ENCODE data around the gene ZNF410. TPM values are rescaled to one million over a fixed set of nuclear protein-coding genes. Genes with fewer than 3 reads are reported as not detected.
A peak's percentile ranks its signal among the peaks of the same experiment; 100 is the strongest.

ZNF410 gene
- total RNA-seq, 1 donor from 2014 or later: 131 TPM

- no peak overlapping the region for H3K4me3 ChIP-seq (ENCODE audit: low read depth, low read length)
- H3K27me3 ChIP-seq (ENCODE audit: control insufficient read depth, insufficient read depth, low read length): no peaks in the 10 kb centered on the region
- H3K36me3 ChIP-seq (ENCODE audit: control insufficient read depth, insufficient read depth, low read length): peaks cover 4% of the 10 kb centered on the region
- no peak for FAIRE-seq
- DNase-seq (ENCODE audit: low read depth): no peak
- TF ChIP-seq, protein P1, sequence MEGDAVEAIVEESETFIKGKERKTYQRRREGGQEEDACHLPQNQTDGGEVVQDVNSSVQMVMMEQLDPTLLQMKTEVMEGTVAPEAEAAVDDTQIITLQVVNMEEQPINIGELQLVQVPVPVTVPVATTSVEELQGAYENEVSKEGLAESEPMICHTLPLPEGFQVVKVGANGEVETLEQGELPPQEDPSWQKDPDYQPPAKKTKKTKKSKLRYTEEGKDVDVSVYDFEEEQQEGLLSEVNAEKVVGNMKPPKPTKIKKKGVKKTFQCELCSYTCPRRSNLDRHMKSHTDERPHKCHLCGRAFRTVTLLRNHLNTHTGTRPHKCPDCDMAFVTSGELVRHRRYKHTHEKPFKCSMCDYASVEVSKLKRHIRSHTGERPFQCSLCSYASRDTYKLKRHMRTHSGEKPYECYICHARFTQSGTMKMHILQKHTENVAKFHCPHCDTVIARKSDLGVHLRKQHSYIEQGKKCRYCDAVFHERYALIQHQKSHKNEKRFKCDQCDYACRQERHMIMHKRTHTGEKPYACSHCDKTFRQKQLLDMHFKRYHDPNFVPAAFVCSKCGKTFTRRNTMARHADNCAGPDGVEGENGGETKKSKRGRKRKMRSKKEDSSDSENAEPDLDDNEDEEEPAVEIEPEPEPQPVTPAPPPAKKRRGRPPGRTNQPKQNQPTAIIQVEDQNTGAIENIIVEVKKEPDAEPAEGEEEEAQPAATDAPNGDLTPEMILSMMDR (IDR thresholded peaks at IDR 0.05; ENCODE audit: insufficient read depth, low read length, severe bottlenecking): no peak
These were observed 58.6 kb downstream of the ZNF410 start for GRCh38 chr14:73945159-73945670.

DNA sequence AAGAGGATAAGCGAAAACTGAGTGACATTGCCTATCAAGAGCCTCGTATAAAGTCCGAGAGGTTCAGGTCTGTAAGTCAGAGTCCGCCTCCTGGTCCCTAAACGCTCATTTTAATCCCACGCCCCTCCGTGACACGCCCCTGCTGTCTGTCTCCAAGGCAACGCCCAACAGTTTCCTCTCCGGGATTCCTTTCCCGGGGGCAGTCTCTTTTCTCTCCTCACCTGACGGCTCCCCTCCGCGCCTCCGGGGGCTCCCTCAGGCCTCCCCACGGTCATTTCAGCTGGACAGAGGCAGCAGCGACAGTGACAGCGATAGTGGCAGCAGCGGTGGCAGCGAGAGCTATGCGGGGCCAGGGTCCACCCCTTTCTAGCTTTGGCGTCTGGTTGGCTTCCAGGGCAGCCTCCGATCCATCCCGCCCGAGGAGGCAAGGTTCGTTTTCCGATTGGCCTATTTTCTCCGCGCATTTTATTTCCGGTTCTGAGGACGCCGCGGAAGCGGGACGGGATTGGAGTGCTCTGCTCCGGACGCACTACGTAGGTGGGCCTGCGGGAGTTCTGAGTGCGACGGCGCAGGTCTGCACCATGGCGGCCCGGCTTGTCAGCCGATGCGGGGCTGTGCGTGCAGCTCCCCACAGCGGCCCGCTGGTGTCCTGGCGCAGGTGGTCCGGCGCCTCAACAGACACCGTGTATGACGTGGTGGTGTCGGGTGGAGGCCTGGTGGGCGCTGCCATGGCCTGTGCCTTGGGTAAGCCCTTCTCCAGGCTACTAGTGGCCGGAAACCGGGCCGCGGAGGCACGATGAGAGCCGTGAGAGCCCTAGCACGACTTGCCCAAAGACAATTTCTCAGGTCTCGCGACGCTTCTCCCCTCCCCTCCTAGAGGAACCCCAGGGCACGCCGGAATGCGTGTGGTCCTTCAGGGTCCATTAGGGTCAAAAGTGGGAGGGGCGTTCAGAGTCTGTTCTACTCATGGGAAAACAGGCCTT, 63.4 kb downstream of the ZNF410 start, which contains the start of the genes COQ6 and FAM161B:
TSS of gene COQ6 (plus strand) at position 551 of the 983 bp plus-strand sequence. CDS start at position 582, 31 bp downstream.
TSS of gene FAM161B (minus strand) at position 343 of the 983 bp plus-strand sequence. CDS start at position 275, 68 bp downstream.
- FAIRE-seq: no peak
- TF ChIP-seq, protein P1 (IDR thresholded peaks at IDR 0.05; ENCODE audit: insufficient read depth, low read length, severe bottlenecking): peak; percentile 22
- peaks cover 4% of the 10 kb centered on the region for H3K36me3 ChIP-seq (ENCODE audit: control insufficient read depth, insufficient read depth, low read length)

GRCh38 chr14:73953731-73954130, 67.1 kb downstream of the ZNF410 start:
- DNase-seq (ENCODE audit: low read depth) (no peak), FAIRE-seq (no peak)
- TF ChIP-seq, protein P1 (IDR thresholded peaks at IDR 0.05; ENCODE audit: insufficient read depth, low read length, severe bottlenecking): no peak
- H3K4me3 ChIP-seq (ENCODE audit: low read depth, low read length): no peak overlapping the region
- no peaks in the 10 kb centered on the region for H3K27me3 ChIP-seq (ENCODE audit: control insufficient read depth, insufficient read depth, low read length)
- peaks cover 11% of the 10 kb centered on the region for H3K36me3 ChIP-seq (ENCODE audit: control insufficient read depth, insufficient read depth, low read length)

More for the DNA sequence above, 63.4 kb downstream of the ZNF410 start, which contains the start of the genes COQ6 and FAM161B:
- Histone ChIP-seq H3K27me3 (ENCODE audit: control insufficient read depth, insufficient read depth, low read length) (no peaks in the 10 kb centered on the region), H3K4me3 (ENCODE audit: low read depth, low read length) (peak within 1 kb of the TSS; percentile 83)
- peak; percentile 96 for DNase-seq (ENCODE audit: low read depth)

GRCh38 chr14:73955674-73956073, 69.0 kb downstream of the ZNF410 start:
- DNase-seq (ENCODE audit: low read depth) (no peak), FAIRE-seq (no peak)
- Histone ChIP-seq H3K36me3 (ENCODE audit: control insufficient read depth, insufficient read depth, low read length) (peaks cover 14% of the 10 kb centered on the region), H3K4me3 (ENCODE audit: low read depth, low read length) (no peak overlapping the region), H3K27me3 (ENCODE audit: control insufficient read depth, insufficient read depth, low read length) (no peaks in the 10 kb centered on the region)
- TF ChIP-seq, protein P1 (IDR thresholded peaks at IDR 0.05; ENCODE audit: insufficient read depth, low read length, severe bottlenecking): no peak

GRCh38 chr14:73958591-73958990, 71.9 kb downstream of the ZNF410 start:
- H3K4me3 ChIP-seq (ENCODE audit: low read depth, low read length): no peak overlapping the region
- peaks cover 17% of the 10 kb centered on the region for H3K36me3 ChIP-seq (ENCODE audit: control insufficient read depth, insufficient read depth, low read length)
- FAIRE-seq (no peak), DNase-seq (ENCODE audit: low read depth) (no peak)
- TF ChIP-seq, protein P1 (IDR thresholded peaks at IDR 0.05; ENCODE audit: insufficient read depth, low read length, severe bottlenecking): no peak
- H3K27me3 ChIP-seq (ENCODE audit: control insufficient read depth, insufficient read depth, low read length): no peaks in the 10 kb centered on the region

Measured in bronchial epithelial cell (primary cell).